ENCODE results near the gene RYR1.
A peak's percentile ranks its signal among the peaks of the same experiment; 100 is the strongest.
"Not testable (repeated sequence)": the region's sequence is repeated elsewhere in the genome, so short reads cannot be mapped to it uniquely, and the experiment has no call there.

Gene RYR1

DNA sequence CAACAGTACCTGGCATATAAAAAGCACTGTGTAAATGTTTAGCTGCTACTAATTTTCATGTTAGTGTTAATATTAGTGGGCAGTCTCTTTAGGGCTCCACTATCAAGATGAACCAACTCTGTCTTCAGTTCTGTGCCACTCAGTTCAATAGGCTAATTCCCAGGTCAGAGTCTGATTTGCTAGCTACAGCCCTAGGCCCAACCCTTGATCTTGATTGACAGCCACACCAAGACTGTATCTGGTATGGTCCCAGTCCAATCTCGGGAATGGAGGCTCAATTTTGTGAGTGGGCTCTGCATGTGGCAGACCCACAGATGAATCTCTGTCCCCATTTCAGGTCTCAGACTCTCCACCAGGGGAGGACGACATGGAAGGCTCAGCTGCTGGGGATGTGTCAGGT lies 138.2 kb downstream of the RYR1 start:
- in situ Hi-C loops (cut with HindIII; ENCODE audit: low pct_unique_long_range_greater_than_20kb, low sequenced_read_pairs) = no loop called here
- DNase-seq (ENCODE audit: low read depth in 1 of 2, low spot score in 1 of 2) = no peak
- TF ChIP-seq JUND (IDR thresholded peaks at IDR 0.05; ENCODE audit: low read depth) = no peak

DNA sequence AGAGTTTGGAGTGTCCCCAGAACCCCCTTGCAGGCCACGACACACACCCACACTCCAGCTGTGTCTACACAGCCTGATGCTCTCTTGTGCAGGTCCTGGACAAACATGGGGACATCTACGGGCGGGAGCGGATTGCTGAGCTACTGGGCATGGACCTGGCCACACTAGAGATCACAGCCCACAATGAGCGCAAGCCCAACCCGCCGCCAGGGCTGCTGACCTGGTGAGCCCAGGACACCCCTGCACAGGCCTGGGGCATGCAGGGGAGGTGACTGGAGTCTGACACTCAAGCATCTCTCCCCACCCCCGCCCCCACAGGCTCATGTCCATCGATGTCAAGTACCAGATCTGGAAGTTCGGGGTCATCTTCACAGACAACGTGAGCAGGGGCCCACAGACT lies 144.3 kb downstream of the RYR1 start:
- in situ Hi-C loops (cut with HindIII; ENCODE audit: low pct_unique_long_range_greater_than_20kb, low sequenced_read_pairs) = no loop called here
- no peak for TF ChIP-seq JUND (IDR thresholded peaks at IDR 0.05; ENCODE audit: low read depth)
- no peak for DNase-seq (ENCODE audit: low read depth in 1 of 2, low spot score in 1 of 2)

DNA sequence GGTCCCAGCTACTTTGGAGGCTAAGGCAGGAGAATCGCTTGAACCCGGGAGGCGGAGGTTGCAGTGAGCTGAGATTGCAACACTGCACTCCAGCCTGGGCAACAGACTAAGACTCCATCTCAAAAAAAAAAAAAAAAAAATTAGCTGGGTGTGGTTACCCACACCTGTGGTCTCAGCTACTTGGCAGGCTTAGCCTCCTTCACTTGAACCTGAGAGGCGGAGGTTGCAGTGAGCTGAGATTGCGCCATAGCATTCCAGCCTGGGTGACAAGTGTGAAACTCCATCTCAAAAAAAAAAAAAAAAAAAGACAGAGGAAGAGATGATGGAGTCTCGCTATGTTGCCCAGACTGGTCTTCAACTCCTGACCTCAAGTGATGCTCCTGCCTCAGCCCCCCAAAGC lies 145.8 kb downstream of the RYR1 start:
- in situ Hi-C loops (cut with HindIII; ENCODE audit: low pct_unique_long_range_greater_than_20kb, low sequenced_read_pairs); DNase-seq (ENCODE audit: low read depth in 1 of 2, low spot score in 1 of 2): not testable (repeated sequence)

DNA sequence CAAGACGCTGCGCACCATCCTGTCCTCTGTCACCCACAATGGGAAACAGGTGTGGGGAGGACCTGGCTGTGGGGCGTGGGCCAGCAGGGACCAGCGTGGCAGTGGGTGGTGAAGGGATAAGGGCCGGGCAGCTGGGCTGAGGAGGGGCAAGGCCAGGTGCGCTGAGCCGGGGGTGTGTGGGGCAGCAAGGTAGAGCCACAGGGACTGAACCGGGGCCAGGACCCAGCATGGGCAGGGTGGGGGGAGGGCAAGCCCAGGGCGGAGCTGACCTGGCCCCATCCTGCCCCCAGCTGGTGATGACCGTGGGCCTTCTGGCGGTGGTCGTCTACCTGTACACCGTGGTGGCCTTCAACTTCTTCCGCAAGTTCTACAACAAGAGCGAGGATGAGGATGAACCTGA lies 146.6 kb downstream of the RYR1 start:
- DNase-seq (ENCODE audit: low read depth in 1 of 2, low spot score in 1 of 2) = no peak
- in situ Hi-C loops (cut with HindIII; ENCODE audit: low pct_unique_long_range_greater_than_20kb, low sequenced_read_pairs) = no loop called here
- TF ChIP-seq JUND (IDR thresholded peaks at IDR 0.05; ENCODE audit: low read depth) = no peak

DNA sequence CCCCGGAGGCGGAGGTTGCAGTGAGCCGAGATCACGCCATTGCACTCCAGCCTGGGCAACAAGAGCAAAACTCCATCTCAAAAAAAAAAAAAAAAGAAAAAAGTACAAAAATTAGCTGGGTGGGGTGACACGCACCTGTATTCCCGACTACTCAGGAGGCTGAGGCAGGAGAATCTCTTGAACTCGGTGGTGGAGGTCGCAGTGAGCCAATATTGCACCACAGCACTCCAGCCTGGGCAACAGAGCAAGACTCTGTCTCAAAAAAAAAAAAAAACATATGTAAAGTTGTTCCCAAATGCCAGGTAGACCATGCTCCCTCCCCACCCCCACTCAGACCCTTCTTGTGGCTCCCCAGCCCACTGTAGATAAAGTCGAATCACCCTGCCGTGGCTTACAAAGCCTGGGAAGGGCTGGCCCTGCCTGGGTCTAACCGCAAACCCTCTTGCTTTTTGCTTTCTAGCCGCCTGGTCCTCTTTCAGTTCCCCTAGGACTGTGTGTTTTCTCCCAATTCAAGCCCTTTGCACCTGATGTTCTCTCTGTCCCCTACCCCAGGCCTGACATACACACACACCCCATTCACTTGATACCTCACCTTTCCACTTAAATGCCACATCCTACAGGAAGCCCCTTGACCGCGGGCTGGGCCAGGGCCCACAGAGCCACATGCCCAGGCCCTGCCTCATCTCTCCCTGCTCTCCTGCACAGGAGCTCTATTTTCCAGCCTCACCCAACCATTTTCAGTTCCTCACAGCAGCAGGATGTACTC lies 149.9 kb downstream of the RYR1 start:
- in situ Hi-C loops (cut with HindIII; ENCODE audit: low pct_unique_long_range_greater_than_20kb, low sequenced_read_pairs) = no loop called here
- no peak for DNase-seq (ENCODE audit: low read depth in 1 of 2, low spot score in 1 of 2)
- no peak for TF ChIP-seq JUND (IDR thresholded peaks at IDR 0.05; ENCODE audit: low read depth)

DNA sequence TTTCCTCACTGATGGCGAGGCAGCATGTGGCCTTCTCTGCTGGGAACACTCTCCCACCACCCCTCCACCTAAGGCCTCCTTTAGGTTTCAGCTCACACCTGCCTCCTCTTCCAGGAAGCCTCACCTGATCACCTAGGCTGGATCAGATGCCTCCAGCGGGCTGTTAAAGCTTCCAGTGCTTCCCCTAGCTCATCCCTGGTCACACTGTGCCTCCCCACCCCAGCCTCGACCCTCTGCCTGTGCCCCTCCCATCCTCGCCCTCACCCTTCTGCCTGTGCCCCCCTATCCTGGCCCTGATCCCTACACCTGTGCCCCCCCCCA lies 150.5 kb downstream of the RYR1 start:
- in situ Hi-C loops (cut with HindIII; ENCODE audit: low pct_unique_long_range_greater_than_20kb, low sequenced_read_pairs) = no loop called here
- no peak for DNase-seq (ENCODE audit: low read depth in 1 of 2, low spot score in 1 of 2)
- TF ChIP-seq JUND (IDR thresholded peaks at IDR 0.05; ENCODE audit: low read depth) = no peak

DNA sequence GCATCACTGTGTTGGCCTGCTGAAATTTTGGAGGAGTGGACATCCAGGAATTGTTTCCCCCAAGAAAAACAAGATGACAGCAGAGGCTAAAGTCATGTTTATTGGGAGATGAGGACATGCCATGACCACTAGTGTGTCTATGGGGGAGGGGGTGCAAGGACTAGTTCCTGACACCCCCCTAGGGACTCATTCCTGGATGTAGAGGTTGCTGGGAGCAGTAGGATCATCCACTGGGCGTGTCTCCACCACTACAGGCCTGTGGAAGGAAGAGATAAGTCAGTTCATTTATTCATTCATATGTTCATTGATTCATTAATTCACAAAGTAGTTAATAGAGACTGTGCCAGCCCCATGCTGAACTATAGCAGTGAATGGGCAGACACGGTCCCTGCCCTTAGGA lies 154.1 kb downstream of the RYR1 start:
- no peak for DNase-seq (ENCODE audit: low read depth in 1 of 2, low spot score in 1 of 2)
- no peak for TF ChIP-seq JUND (IDR thresholded peaks at IDR 0.05; ENCODE audit: low read depth)
- in situ Hi-C loops (cut with HindIII; ENCODE audit: low pct_unique_long_range_greater_than_20kb, low sequenced_read_pairs) = no loop called here

DNA sequence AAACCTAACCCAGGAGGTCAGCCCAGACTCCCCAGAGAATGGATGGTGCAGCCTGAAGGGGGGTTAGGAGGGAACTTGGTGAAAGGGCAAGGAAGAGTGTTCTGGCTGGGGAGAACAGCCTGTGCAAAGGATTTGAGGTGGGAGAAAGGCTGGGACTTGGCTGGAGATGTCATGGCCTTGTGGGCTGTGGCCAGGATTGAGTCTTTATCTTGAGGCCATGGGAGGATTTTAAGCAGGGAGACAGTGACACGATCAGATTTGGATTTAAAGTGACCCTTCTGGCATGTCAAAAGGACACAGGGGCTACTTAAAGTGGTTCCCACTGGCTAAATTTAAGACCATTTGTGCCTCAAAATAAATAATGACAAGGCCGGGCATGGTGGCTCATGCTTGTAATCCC lies 154.6 kb downstream of the RYR1 start:
- DNase-seq (ENCODE audit: low read depth in 1 of 2, low spot score in 1 of 2) = no peak
- TF ChIP-seq JUND (IDR thresholded peaks at IDR 0.05; ENCODE audit: low read depth) = no peak
- in situ Hi-C loops (cut with HindIII; ENCODE audit: low pct_unique_long_range_greater_than_20kb, low sequenced_read_pairs) = no loop called here

DNA sequence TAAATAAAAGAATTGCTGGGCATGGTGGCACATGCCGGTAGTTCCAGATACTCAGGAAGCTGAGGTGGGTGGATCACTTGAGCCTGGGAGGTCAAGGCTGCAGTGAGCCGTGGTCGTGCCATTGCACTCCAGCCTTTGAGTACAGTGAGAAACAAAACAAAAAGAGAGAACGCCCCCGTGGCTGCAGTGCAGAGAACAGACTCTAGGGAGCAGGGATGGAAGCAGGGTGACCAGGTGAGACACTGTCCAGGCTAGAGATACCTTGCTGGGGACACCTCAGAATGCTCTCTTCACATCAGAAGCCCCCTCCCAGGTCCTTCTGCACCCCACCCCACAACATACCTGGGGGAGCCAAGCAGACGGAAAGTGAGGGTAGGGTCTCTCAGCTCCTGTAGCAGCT lies 159.4 kb downstream of the RYR1 start:
- DNase-seq (ENCODE audit: low read depth in 1 of 2, low spot score in 1 of 2) = peak in 1 of 2 experiments; percentile 12
- in situ Hi-C loops (cut with HindIII; ENCODE audit: low pct_unique_long_range_greater_than_20kb, low sequenced_read_pairs) = no loop called here
- no peak for TF ChIP-seq JUND (IDR thresholded peaks at IDR 0.05; ENCODE audit: low read depth)

DNA sequence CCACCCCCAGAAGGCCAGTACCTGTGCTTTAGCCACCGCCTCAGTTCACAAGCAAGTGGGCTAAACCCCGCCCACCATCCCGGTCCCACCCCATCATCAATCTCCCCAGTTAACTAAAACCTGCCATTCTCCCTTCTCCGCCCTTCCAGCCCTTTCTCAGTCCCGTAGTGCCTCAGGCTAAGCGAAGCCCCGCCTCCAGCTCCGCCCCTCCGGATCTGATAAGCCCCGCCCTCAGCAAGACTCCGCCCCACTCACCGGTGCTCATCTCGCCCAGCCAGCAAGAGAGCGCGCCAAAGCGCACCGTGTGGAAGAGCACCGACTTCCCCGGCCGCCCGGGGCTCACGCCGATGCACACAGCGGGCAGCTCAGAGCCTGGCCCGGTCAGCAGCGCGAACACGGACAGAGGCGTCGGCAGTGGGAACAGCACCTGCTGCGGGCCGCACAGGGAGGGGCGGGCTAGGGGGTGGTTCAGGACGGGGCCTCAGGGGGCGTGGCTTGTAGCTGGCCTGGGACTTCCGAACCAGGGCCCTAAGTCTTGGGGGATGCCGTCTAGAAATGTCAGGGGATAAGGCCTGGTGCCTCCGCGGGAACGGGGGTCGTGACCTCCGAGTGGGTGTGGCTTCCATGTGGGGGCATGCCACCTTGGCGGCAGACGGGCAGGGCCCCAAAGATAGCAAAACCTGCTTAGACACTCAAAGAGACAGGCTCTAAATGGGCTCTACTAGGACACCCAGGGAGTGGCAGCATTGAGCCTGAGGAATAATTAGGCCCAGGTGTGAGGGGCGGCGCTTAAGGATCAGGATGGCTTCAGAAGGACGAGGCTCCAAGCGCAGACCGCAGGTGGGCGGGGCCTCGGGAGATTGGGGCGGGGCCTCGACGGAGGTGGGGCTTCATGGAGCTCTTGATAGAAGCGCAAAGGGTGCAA lies 162.8 kb downstream of the RYR1 start:
- in situ Hi-C loops (cut with HindIII; ENCODE audit: low pct_unique_long_range_greater_than_20kb, low sequenced_read_pairs) = no loop called here

DNA sequence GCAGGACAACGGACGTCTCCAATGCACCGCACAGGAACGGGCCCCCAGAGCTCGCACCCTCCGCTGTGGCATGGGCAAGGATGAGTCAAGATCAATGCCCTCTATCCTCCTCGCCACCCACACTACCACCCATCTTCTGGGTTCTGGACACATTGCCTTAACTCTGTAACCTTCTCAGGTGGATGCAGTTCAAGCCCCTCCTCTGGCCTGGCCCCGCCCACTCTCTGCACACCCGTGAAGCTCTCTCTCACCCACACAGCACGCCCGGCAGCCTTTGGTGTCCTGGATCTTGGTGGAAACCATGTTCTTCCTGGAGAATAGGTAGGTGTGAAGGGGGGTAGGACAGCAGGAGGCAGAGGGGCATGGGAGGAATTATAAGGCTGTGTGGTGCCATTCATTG lies 163.6 kb downstream of the RYR1 start:
- TF ChIP-seq JUND (IDR thresholded peaks at IDR 0.05; ENCODE audit: low read depth) = no peak
- in situ Hi-C loops (cut with HindIII; ENCODE audit: low pct_unique_long_range_greater_than_20kb, low sequenced_read_pairs) = no loop called here
- peak in 1 of 2 experiments; percentile 25 for DNase-seq (ENCODE audit: low read depth in 1 of 2, low spot score in 1 of 2)

More for the DNA sequence above, 162.8 kb downstream of the RYR1 start:
- DNase-seq (ENCODE audit: low read depth in 1 of 2, low spot score in 1 of 2) = peak; percentile 48 to 93
- no peak for TF ChIP-seq JUND (IDR thresholded peaks at IDR 0.05; ENCODE audit: low read depth)

DNA sequence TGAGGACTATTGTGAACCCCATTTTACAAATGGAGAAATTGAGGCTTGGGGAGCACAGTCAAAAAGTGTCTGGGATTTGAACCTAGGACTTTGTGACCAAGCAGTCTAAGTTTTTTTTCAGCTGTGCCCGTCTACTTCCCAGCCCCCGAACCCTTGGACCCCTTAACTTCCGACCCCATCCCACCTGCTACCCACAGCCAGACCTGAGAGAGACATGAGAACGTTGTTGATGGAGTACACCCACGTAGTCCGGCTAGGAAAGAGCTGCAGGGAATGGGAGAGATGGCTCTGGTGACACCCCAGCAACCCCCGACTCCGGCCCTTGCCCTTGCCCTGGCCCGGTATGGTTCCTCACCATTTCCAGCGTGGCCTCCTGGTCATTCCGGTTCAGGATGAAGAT lies 166.2 kb downstream of the RYR1 start:
- in situ Hi-C loops (cut with HindIII; ENCODE audit: low pct_unique_long_range_greater_than_20kb, low sequenced_read_pairs) = no loop called here
- DNase-seq (ENCODE audit: low read depth in 1 of 2, low spot score in 1 of 2) = no peak
- TF ChIP-seq JUND (IDR thresholded peaks at IDR 0.05; ENCODE audit: low read depth) = no peak

DNA sequence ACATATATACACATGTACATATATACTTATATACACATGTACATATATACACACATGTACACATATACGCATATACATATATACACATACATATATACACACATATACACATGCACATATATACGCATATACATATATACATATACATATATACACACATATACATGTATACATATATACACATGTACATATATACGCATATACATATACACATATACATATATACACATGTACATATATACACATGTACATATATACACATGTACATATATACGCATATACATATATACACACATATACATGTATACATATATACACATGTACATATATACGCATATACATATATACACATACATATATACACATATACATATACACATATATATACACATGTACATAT lies 169.4 kb downstream of the RYR1 start:
- in situ Hi-C loops (cut with HindIII; ENCODE audit: low pct_unique_long_range_greater_than_20kb, low sequenced_read_pairs) = not testable (repeated sequence)

More for the DNA sequence above, 169.4 kb downstream of the RYR1 start:
- DNase-seq (ENCODE audit: low read depth in 1 of 2, low spot score in 1 of 2) = not testable (repeated sequence)
